A673 (cell line): ENCODE measurements around the gene FBXO38. TPM values are rescaled to one million over a fixed set of nuclear protein-coding genes. Genes with fewer than 3 reads are reported as not detected.

ENCODE experiments used
- BruUV-seq: library from RNA; stranded (reverse); fragments of 400-500 nt; replicated peaks from 2 replicates; lab custom pipeline; 2021; lab: Mats Ljungman, UMichigan
- CTCF ChIA-PET: fragments of 300-600 bp; sonication (Branson Sonifier 250); formaldehyde crosslinking; loops from one replicate; lab custom pipeline; 2022; ENCODE audit warnings: antibody characterized with exemption; lab: Charles Lee
- POLR2A ChIA-PET: fragments of 300-600 bp; sonication (Branson Sonifier 250); formaldehyde crosslinking; loops from one replicate; lab custom pipeline; 2022; ENCODE audit warnings: antibody characterized with exemption; ENCODE audit not compliant: low non-redundant PET; lab: Charles Lee
- DNase-seq: peaks from one replicate; pipeline ENCODE4 v3.0.0-alpha.2; 2015; ENCODE audit warnings: low spot score
- H3K27ac ChIP-seq: fragments of 200-600 bp; sonication (generic); 2 replicates; pipeline ENCODE4 v1.5.1; 2016; ENCODE audit warnings: mixed run types, low read depth, mild to moderate bottlenecking, mixed read lengths, antibody characterized with exemption, low read length; ENCODE audit not compliant: poor library complexity, severe bottlenecking
- H3K27me3 ChIP-seq: fragments of 200-600 bp; sonication (generic); replicated peaks from 2 replicates; pipeline ENCODE4 v1.6.1; 2017; ENCODE audit warnings: mixed run types, low read depth, mild to moderate bottlenecking, mixed read lengths, antibody characterized with exemption, low read length; ENCODE audit not compliant: insufficient read depth, poor library complexity
- H3K36me3 ChIP-seq: fragments of 200-600 bp; sonication (generic); 2 replicates; pipeline ENCODE4 v1.6.1; 2016; ENCODE audit warnings: mixed run types, mild to moderate bottlenecking, mixed read lengths, antibody characterized with exemption, low read length; ENCODE audit not compliant: insufficient read depth, poor library complexity, severe bottlenecking
- H3K4me1 ChIP-seq: fragments of 200-600 bp; sonication (generic); 2 replicates; pipeline ENCODE4 v1.6.1; 2017; ENCODE audit warnings: mixed run types, mild to moderate bottlenecking, mixed read lengths, antibody characterized with exemption, low read length; ENCODE audit not compliant: insufficient read depth, poor library complexity, severe bottlenecking
- H3K4me3 ChIP-seq: fragments of 200-600 bp; sonication (generic); 2 replicates; pipeline ENCODE4 v1.5.1; 2016; ENCODE audit warnings: low read depth, mixed run types, mild to moderate bottlenecking, mixed read lengths, low read length; ENCODE audit not compliant: poor library complexity, severe bottlenecking
- H3K9me3 ChIP-seq: fragments of 200-600 bp; sonication (generic); 2 replicates; pipeline ENCODE4 v1.6.1; 2016; ENCODE audit warnings: mixed run types, low read depth, mild to moderate bottlenecking, mixed read lengths, antibody characterized with exemption, low read length; ENCODE audit not compliant: poor library complexity, severe bottlenecking
- EZH2 ChIP-seq: fragments of 200-600 bp; sonication (generic); IDR thresholded peaks from 2 replicates; pipeline ENCODE4 v1.6.1; 2017; ENCODE audit warnings: borderline replicate concordance, low read depth, mild to moderate bottlenecking, mixed read lengths, antibody characterized with exemption, low read length; ENCODE audit not compliant: poor library complexity, severe bottlenecking
- intact Hi-C: fragments of 100-400 bp; cut with micrococcal nuclease; formaldehyde crosslinking; loops from one replicate; pipeline ENCODE4 v1.10.0; 2022; ENCODE audit not compliant: unreplicated experiment
- total RNA-seq: library from RNA; stranded (reverse); gene quantifications from 2 replicates; pipeline ENCODE4 v1.2.3, GENCODE V29; 2021
- TF ChIP-seq, protein P1 (sequence below): fragments of 300-800, 200-600 bp; sonication (generic); conservative IDR thresholded peaks from 2 replicates; pipeline ENCODE4 v1.5.1; 2017; ENCODE audit warnings: low read depth, mild to moderate bottlenecking, antibody characterized with exemption, low read length, moderate library complexity, mixed read lengths

Gene FBXO38
- total RNA-seq, 1 experiment from 2014 or later: 36.7 TPM

- POLR2A ChIA-PET: no interaction called here
Observed at GRCh38 chr5:148426514-148426913, 42.8 kb downstream of the FBXO38 start.

DNA sequence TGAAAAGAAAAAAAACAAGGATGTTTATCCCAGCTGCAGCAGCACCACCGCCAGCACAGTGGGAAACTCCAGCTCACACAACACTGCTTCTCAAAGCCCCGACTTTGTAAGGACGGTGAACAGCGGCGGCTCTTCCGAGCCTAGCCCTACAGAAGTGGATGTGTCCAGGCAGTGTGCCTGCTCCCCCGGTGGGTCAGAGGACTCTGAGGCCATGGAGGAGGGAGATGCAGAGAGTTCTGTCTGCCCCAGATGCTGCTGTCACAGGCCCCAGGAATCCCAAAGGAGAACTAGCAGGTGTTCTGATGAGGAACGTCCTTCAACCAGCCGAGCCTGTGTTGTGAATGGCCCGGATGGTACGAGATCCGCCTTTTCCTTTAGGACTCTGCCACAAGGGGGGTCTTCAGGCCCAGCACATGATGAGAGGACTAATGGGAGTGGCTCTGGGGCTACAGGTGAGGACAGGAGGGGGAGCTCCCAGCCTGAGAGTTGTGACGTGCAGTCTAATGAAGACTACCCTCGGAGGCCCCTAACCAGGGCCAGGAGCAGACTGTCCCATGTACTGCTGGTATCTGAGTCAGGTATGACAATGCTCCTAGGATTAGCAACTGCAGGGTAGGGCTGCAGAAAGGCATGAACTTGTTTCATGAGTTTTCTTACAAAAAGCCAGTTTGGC, 43.7 kb downstream of the FBXO38 start:
- peaks cover 5% of the 10 kb centered on the region for H3K4me1 ChIP-seq
- TF ChIP-seq, protein P1, sequence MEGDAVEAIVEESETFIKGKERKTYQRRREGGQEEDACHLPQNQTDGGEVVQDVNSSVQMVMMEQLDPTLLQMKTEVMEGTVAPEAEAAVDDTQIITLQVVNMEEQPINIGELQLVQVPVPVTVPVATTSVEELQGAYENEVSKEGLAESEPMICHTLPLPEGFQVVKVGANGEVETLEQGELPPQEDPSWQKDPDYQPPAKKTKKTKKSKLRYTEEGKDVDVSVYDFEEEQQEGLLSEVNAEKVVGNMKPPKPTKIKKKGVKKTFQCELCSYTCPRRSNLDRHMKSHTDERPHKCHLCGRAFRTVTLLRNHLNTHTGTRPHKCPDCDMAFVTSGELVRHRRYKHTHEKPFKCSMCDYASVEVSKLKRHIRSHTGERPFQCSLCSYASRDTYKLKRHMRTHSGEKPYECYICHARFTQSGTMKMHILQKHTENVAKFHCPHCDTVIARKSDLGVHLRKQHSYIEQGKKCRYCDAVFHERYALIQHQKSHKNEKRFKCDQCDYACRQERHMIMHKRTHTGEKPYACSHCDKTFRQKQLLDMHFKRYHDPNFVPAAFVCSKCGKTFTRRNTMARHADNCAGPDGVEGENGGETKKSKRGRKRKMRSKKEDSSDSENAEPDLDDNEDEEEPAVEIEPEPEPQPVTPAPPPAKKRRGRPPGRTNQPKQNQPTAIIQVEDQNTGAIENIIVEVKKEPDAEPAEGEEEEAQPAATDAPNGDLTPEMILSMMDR: no peak
- TF ChIP-seq EZH2: no peak
- H3K4me3 ChIP-seq: no peak overlapping the region
- no peaks in the 10 kb centered on the region for H3K9me3 ChIP-seq
- BruUV-seq: no TSS peak
- ChIA-PET CTCF (no interaction called here), POLR2A (no interaction called here)
- no peak for DNase-seq
- H3K36me3 ChIP-seq: peaks cover 48% of the 10 kb centered on the region
- intact Hi-C loops: no loop called here
- H3K27ac ChIP-seq: no peak overlapping the region
- H3K27me3 ChIP-seq: no peaks in the 10 kb centered on the region

More at GRCh38 chr5:148426514-148426913, 42.8 kb downstream of the FBXO38 start:
- intact Hi-C loops: no loop called here
- TF ChIP-seq, protein P1: no peak
- TF ChIP-seq EZH2: no peak
- no peak overlapping the region for H3K27ac ChIP-seq
- CTCF ChIA-PET: no interaction called here
- no peaks in the 10 kb centered on the region for H3K9me3 ChIP-seq
- H3K4me3 ChIP-seq: no peak overlapping the region
- H3K4me1 ChIP-seq: peaks cover 5% of the 10 kb centered on the region
- peaks cover 57% of the 10 kb centered on the region for H3K36me3 ChIP-seq
- no peaks in the 10 kb centered on the region for H3K27me3 ChIP-seq
- BruUV-seq: no TSS peak
- DNase-seq: no peak

GRCh38 chr5:148428848-148429247, 45.1 kb downstream of the FBXO38 start:
- BruUV-seq: no TSS peak
- H3K9me3 ChIP-seq: no peaks in the 10 kb centered on the region
- intact Hi-C loops: no loop called here
- peaks cover 5% of the 10 kb centered on the region for H3K4me1 ChIP-seq
- ChIA-PET POLR2A (interaction anchor here (0.6 kb wide), 1 partner anchor 555 kb away, joined by 3 read pairs; no protein-coding TSS in a partner anchor), CTCF (no interaction called here)
- H3K4me3 ChIP-seq: no peak overlapping the region
- no peaks in the 10 kb centered on the region for H3K27me3 ChIP-seq
- DNase-seq: no peak
- peaks cover 45% of the 10 kb centered on the region for H3K36me3 ChIP-seq
- TF ChIP-seq, protein P1: no peak
- no peak for TF ChIP-seq EZH2
- H3K27ac ChIP-seq: no peak overlapping the region
